Lower leg skin (tissue), 3 donors: ENCODE data around the gene ETV5.

ENCODE experiments used
- POLR2A ChIP-seq, 2 donors: fragments of 450-650 bp; IDR thresholded peaks; one replicate each; pipeline ENCODE4 v1.6.1; 2016 to 2017; ENCODE audit warnings: antibody characterized with exemption in 2 of 2, mild to moderate bottlenecking in 1 of 2, moderate library complexity in 1 of 2
- TF ChIP-seq, protein P1 (sequence below), 3 donors: fragments of 450-650 bp; IDR thresholded peaks; one replicate each; pipeline ENCODE4 v1.5.1; 2016; ENCODE audit warnings: antibody characterized with exemption in 3 of 3, mild to moderate bottlenecking in 3 of 3, moderate library complexity in 2 of 3

DNA sequence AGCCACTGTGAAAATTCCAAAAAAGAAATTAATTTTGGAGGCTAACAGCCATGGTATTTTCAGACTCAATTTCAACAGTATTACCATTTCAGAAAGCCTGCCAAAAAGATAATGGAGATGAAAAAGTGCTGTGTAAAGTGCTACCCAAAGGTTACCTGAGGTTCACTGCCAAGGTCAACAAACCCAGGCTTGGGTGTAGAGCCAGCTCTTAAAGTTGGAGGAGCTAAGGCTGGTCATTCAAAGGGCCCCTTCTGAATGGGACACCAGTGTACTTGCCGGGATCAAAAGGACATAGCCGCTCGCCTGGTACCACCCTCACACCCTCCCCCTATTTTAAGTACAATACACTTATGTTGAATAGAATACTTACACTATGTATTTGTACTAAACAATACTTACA, 64.5 kb downstream of the ETV5 start:
- TF ChIP-seq, protein P1, sequence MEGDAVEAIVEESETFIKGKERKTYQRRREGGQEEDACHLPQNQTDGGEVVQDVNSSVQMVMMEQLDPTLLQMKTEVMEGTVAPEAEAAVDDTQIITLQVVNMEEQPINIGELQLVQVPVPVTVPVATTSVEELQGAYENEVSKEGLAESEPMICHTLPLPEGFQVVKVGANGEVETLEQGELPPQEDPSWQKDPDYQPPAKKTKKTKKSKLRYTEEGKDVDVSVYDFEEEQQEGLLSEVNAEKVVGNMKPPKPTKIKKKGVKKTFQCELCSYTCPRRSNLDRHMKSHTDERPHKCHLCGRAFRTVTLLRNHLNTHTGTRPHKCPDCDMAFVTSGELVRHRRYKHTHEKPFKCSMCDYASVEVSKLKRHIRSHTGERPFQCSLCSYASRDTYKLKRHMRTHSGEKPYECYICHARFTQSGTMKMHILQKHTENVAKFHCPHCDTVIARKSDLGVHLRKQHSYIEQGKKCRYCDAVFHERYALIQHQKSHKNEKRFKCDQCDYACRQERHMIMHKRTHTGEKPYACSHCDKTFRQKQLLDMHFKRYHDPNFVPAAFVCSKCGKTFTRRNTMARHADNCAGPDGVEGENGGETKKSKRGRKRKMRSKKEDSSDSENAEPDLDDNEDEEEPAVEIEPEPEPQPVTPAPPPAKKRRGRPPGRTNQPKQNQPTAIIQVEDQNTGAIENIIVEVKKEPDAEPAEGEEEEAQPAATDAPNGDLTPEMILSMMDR (IDR thresholded peaks at IDR 0.05): no peak
- no peak for TF ChIP-seq POLR2A (IDR thresholded peaks at IDR 0.05)
